Smooth muscle cell (in vitro differentiated cells): ENCODE measurements around the gene XPOT. TPM values are rescaled to one million over a fixed set of nuclear protein-coding genes. Genes with fewer than 3 reads are reported as not detected.
"Not testable (repeated sequence)": the region's sequence is repeated elsewhere in the genome, so short reads cannot be mapped to it uniquely, and the experiment has no call there.

Experiments
- DNase-seq: peaks from one replicate; lab custom pipeline; 2025; ENCODE audit not compliant: unreplicated experiment; lab: John Stamatoyannopoulos, UW
- H2AFZ ChIP-seq: fragments of 200-600 bp; sonication (generic); 2 replicates; pipeline ENCODE4 v1.6.0; 2016; ENCODE audit warnings: antibody characterized with exemption, low read depth, mild to moderate bottlenecking
- H3F3A ChIP-seq: fragments of 200-600 bp; sonication (generic); 2 replicates; pipeline ENCODE4 v1.6.0; 2017; ENCODE audit warnings: antibody characterized with exemption, low read depth
- H3K27ac ChIP-seq: fragments of 200-600 bp; sonication (generic); 2 replicates; pipeline ENCODE4 v1.5.1; 2016; ENCODE audit warnings: low read depth, mild to moderate bottlenecking
- H3K27me3 ChIP-seq: fragments of 200-600 bp; sonication (generic); 2 replicates; pipeline ENCODE4 v1.6.1; 2016; ENCODE audit warnings: low read depth, mild to moderate bottlenecking
- H3K36me3 ChIP-seq: fragments of 200-600 bp; sonication (generic); 2 replicates; pipeline ENCODE4 v1.5.1; 2016; ENCODE audit warnings: low read depth
- H3K4me1 ChIP-seq: fragments of 200-600 bp; sonication (generic); 2 replicates; pipeline ENCODE4 v1.5.1; 2016; ENCODE audit warnings: low read depth
- H3K4me2 ChIP-seq: fragments of 200-600 bp; sonication (generic); 2 replicates; pipeline ENCODE4 v1.6.0; 2016; ENCODE audit warnings: mild to moderate bottlenecking
- H3K4me3 ChIP-seq: fragments of 200-600 bp; sonication (generic); 2 replicates; pipeline ENCODE4 v1.5.1; 2016; ENCODE audit warnings: mild to moderate bottlenecking
- H3K79me2 ChIP-seq: fragments of 200-600 bp; sonication (generic); 2 replicates; pipeline ENCODE4 v1.6.0; 2016; ENCODE audit warnings: low read depth, mild to moderate bottlenecking
- H3K9ac ChIP-seq: fragments of 200-600 bp; sonication (generic); 2 replicates; pipeline ENCODE4 v1.6.0; 2016; ENCODE audit warnings: low read depth
- H3K9me3 ChIP-seq: fragments of 200-600 bp; sonication (generic); replicated peaks from 2 replicates; pipeline ENCODE4 v1.5.1; 2016; ENCODE audit warnings: low read depth
- H4K20me1 ChIP-seq: fragments of 200-600 bp; sonication (generic); 2 replicates; pipeline ENCODE4 v1.6.0; 2016; ENCODE audit warnings: low read depth
- CTCF ChIP-seq: fragments of 200-600 bp; sonication (generic); IDR thresholded peaks from 2 replicates; pipeline ENCODE4 v1.5.1; 2017; ENCODE audit warnings: borderline replicate concordance, mild to moderate bottlenecking, antibody characterized with exemption; ENCODE audit not compliant: insufficient read depth, poor library complexity, severe bottlenecking
- WGBS: methylation state at CpG from one replicate; pipeline ENCODE4 v1.1.7; 2016; ENCODE audit warnings: low lambda C conversion rate; 5-methylcytosine and 5-hydroxymethylcytosine counted together
- polyA plus RNA-seq: library from polyadenylated mRNA; unstranded; fragments of >200 nt; fragmentation: Nextera tagmentation; extraction: Ambion mirVana; gene quantifications from 2 replicates; pipeline ENCODE4 v1.2.1, GENCODE V29; 2016
- total RNA-seq: library from RNA; depleted of rRNA; stranded (reverse); fragments of >200 nt; gene quantifications from 2 replicates; pipeline ENCODE4 v1.2.3, GENCODE V29; 2014

Gene XPOT
- 70.7 and 74.7 TPM in 2 replicates for total RNA-seq
- polyA plus RNA-seq = 42.9 and 45.5 TPM in 2 replicates

GRCh38 chr12:64403707-64404469, at the start of gene XPOT:
Gene XPOT (plus strand): TSS chr12:64404392. CDS start chr12:64410036, 5,644 bp downstream.
- Histone ChIP-seq H3K4me3 (peak within 1 kb of the TSS; percentile 97), H3K4me2 (peak within 1 kb of the TSS; percentile 98), H3K9ac (peak within 1 kb of the TSS; percentile 99), H3K4me1 (peaks cover 19% of the 10 kb centered on the region), H3K27ac (peak within 1 kb of the TSS; percentile 100), H3K9me3 (no peaks in the 10 kb centered on the region), H4K20me1 (peaks cover 35% of the 10 kb centered on the region), H2AFZ (peak within 1 kb of the TSS; percentile 87), H3K79me2 (peaks cover 35% of the 10 kb centered on the region), H3K36me3 (no peaks in the 10 kb centered on the region), H3F3A (peaks cover 6% of the 10 kb centered on the region), H3K27me3 (no peaks in the 10 kb centered on the region)
- DNase-seq = peak; percentile 91
- 15% methylated on average over 59 of the region's 60 CpGs for WGBS
- no peak for TF ChIP-seq CTCF

- H3K9ac ChIP-seq, H3K27ac ChIP-seq, H3K4me2 ChIP-seq, H3K9me3 ChIP-seq, H3K79me2 ChIP-seq, H3K4me1 ChIP-seq, H3F3A ChIP-seq, H3K27me3 ChIP-seq, H4K20me1 ChIP-seq, H3K4me3 ChIP-seq, H2AFZ ChIP-seq, DNase-seq, H3K36me3 ChIP-seq: not testable (repeated sequence)
- 65% methylated on average over 2 of the region's 2 CpGs for WGBS
Observed at GRCh38 chr12:64356209-64356608, 48.0 kb upstream of the XPOT start.

GRCh38 chr12:64361173-64361572, 43.0 kb upstream of the XPOT start:
- 76% methylated on average over 3 of the region's 3 CpGs for WGBS

GRCh38 chr12:64362721-64363305, 41.4 kb upstream of the XPOT start:
- no peak for TF ChIP-seq CTCF
- Histone ChIP-seq H3K27ac (no peak overlapping the region), H3K4me1 (no peaks in the 10 kb centered on the region), H3K79me2 (no peaks in the 10 kb centered on the region), H3F3A (no peaks in the 10 kb centered on the region), H3K4me3 (no peak overlapping the region), H3K36me3 (no peaks in the 10 kb centered on the region), H4K20me1 (no peaks in the 10 kb centered on the region), H3K27me3 (no peaks in the 10 kb centered on the region), H3K9ac (no peak overlapping the region), H2AFZ (no peak overlapping the region), H3K9me3 (no peaks in the 10 kb centered on the region), H3K4me2 (no peak overlapping the region)
- DNase-seq = no peak
- 87% methylated on average over 4 of the region's 4 CpGs for WGBS

More at GRCh38 chr12:64361173-64361572, 43.0 kb upstream of the XPOT start:
- not testable (repeated sequence) for DNase-seq, H4K20me1 ChIP-seq, H3F3A ChIP-seq, H3K4me2 ChIP-seq, H3K4me3 ChIP-seq, H2AFZ ChIP-seq, H3K9ac ChIP-seq, H3K9me3 ChIP-seq, H3K79me2 ChIP-seq, H3K27me3 ChIP-seq, H3K4me1 ChIP-seq, H3K36me3 ChIP-seq
- peak overlapping the region; percentile 12 for H3K27ac ChIP-seq
